ENCODE results near the gene ZSCAN20.

Gene ZSCAN20

DNA sequence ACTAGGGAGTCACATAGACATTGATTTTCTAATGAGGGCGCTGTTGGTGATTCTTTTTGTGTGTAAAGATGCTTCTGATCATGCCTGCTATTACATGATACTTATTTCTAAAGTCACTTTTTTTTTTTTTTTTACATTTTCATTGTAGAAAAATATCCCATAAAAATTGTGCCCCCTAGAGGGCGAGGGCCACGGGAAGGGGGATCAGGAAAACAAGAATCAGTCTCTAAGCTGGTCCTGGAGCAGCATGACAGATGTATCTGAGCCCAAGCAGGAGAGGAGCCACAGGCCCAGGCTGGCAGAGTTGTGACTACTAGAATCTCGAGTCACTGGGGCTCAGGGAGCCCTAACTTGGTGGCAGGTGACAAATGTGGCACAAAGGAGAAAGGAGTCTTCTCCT lies 28.1 kb downstream of the ZSCAN20 start:
- Histone ChIP-seq H2AFZ (ENCODE audit: low read length) (no peak overlapping the region), H2AK5ac (ENCODE audit: low read depth, low read length) (no peak overlapping the region), H4K91ac (ENCODE audit: low read depth, low read length, poor library complexity) (no peak overlapping the region), H3K4ac (ENCODE audit: low read length) (no peak overlapping the region), H2BK120ac (ENCODE audit: low read depth, low read length) (no peak overlapping the region), H3K79me1 (ENCODE audit: low read depth, low read length) (no peaks in the 10 kb centered on the region), H3K23ac (ENCODE audit: low read depth, low read length, poor library complexity) (no peak overlapping the region), H3K9me3 (replicated peaks in 1 of 2; ENCODE audit: control insufficient read depth in 2 of 2, insufficient read depth in 1 of 2, low read depth in 1 of 2, low read length in 2 of 2) (peaks cover 14 to 19% of the 10 kb centered on the region in 2 donors), H3K36me3 (replicated peaks in 1 of 2; ENCODE audit: control insufficient read depth in 2 of 2, insufficient read depth in 2 of 2, low read length in 2 of 2) (peaks cover 5 to 12% of the 10 kb centered on the region in 2 donors), H2BK15ac (ENCODE audit: low read length) (no peak overlapping the region), H3K27me3 (ENCODE audit: control insufficient read depth in 3 of 3, insufficient read depth in 3 of 3, low read depth in 1 of 3, low read length in 3 of 3) (no peaks in the 10 kb centered on the region), H3K4me1 (ENCODE audit: control insufficient read depth in 2 of 2, insufficient read depth in 1 of 2, low read depth in 1 of 2, low read length in 2 of 2) (no peaks in the 10 kb centered on the region), H2BK12ac (ENCODE audit: low read length) (no peak overlapping the region), H3K27ac (replicated peaks; ENCODE audit: low read length) (no peak overlapping the region), H3K9ac (ENCODE audit: low read depth, low read length, poor library complexity) (no peak overlapping the region), H3K18ac (ENCODE audit: low read length) (no peak overlapping the region), H3K14ac (ENCODE audit: low read length) (no peak overlapping the region), H3K4me3 (ENCODE audit: low read length in 2 of 2) (no peak overlapping the region), H4K8ac (ENCODE audit: low read depth, low read length) (no peak overlapping the region), H3K4me2 (ENCODE audit: insufficient read depth, low read length, poor library complexity, severe bottlenecking) (no peak overlapping the region), H2BK5ac (ENCODE audit: low read length) (no peak overlapping the region)
- WGBS, 2 donors (ENCODE audit: extremely low coverage in 2 of 2, insufficient read length in 2 of 2, insufficient replicate concordance in 1 of 2): no CpG with 5 or more reads among the region's 4 CpGs
- DNase-seq (ENCODE audit: low spot score): no peak

DNA sequence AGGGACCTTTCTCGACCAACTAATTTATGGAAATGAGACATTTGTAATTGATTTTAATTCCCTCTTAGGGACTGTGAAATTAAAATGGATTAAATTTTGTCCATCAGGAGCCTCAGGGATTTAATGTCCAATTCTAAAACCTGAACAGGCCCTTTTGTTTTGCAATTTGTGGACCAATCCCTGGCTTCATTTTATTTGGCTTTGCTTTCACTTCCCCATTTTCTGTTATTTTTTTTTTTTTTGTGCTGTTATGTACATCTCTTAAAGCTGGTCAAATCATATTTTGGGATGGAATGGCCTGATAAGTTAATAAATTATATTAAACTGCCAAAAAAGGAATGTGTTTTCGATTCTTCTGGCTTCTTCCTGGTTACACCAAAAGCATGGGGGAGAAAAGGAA lies 28.9 kb downstream of the ZSCAN20 start:
- no peak overlapping the region for H3K4ac ChIP-seq (ENCODE audit: low read length)
- DNase-seq (ENCODE audit: low spot score): no peak
- no peak overlapping the region for H3K14ac ChIP-seq (ENCODE audit: low read length)
- H3K4me2 ChIP-seq (ENCODE audit: insufficient read depth, low read length, poor library complexity, severe bottlenecking): no peak overlapping the region
- no peak overlapping the region for H2AFZ ChIP-seq (ENCODE audit: low read length)
- H3K4me1 ChIP-seq (ENCODE audit: control insufficient read depth in 2 of 2, insufficient read depth in 1 of 2, low read depth in 1 of 2, low read length in 2 of 2): no peaks in the 10 kb centered on the region
- no peak overlapping the region for H3K23ac ChIP-seq (ENCODE audit: low read depth, low read length, poor library complexity)
- no peak overlapping the region for H3K18ac ChIP-seq (ENCODE audit: low read length)
- no peak overlapping the region for H2AK5ac ChIP-seq (ENCODE audit: low read depth, low read length)
- no peak overlapping the region for H4K91ac ChIP-seq (ENCODE audit: low read depth, low read length, poor library complexity)
- H2BK120ac ChIP-seq (ENCODE audit: low read depth, low read length): no peak overlapping the region
- H4K8ac ChIP-seq (ENCODE audit: low read depth, low read length): no peak overlapping the region
- no peaks in the 10 kb centered on the region for H3K79me1 ChIP-seq (ENCODE audit: low read depth, low read length)
- WGBS, 2 donors (ENCODE audit: extremely low coverage in 2 of 2, insufficient read length in 2 of 2, insufficient replicate concordance in 1 of 2): no CpG with 5 or more reads among the region's 2 CpGs
- H3K27ac ChIP-seq (replicated peaks; ENCODE audit: low read length): no peak overlapping the region
- no peak overlapping the region for H3K4me3 ChIP-seq (ENCODE audit: low read length in 2 of 2)
- H3K9ac ChIP-seq (ENCODE audit: low read depth, low read length, poor library complexity): no peak overlapping the region
- no peak overlapping the region for H2BK12ac ChIP-seq (ENCODE audit: low read length)
- H3K9me3 ChIP-seq (replicated peaks in 1 of 2; ENCODE audit: control insufficient read depth in 2 of 2, insufficient read depth in 1 of 2, low read depth in 1 of 2, low read length in 2 of 2): peaks cover 6 to 14% of the 10 kb centered on the region in 2 donors
- peaks cover 0 to 5% of the 10 kb centered on the region in 2 donors for H3K36me3 ChIP-seq (replicated peaks in 1 of 2; ENCODE audit: control insufficient read depth in 2 of 2, insufficient read depth in 2 of 2, low read length in 2 of 2)
- H2BK15ac ChIP-seq (ENCODE audit: low read length): no peak overlapping the region
- H2BK5ac ChIP-seq (ENCODE audit: low read length): no peak overlapping the region
- no peaks in the 10 kb centered on the region for H3K27me3 ChIP-seq (ENCODE audit: control insufficient read depth in 3 of 3, insufficient read depth in 3 of 3, low read depth in 1 of 3, low read length in 3 of 3)

DNA sequence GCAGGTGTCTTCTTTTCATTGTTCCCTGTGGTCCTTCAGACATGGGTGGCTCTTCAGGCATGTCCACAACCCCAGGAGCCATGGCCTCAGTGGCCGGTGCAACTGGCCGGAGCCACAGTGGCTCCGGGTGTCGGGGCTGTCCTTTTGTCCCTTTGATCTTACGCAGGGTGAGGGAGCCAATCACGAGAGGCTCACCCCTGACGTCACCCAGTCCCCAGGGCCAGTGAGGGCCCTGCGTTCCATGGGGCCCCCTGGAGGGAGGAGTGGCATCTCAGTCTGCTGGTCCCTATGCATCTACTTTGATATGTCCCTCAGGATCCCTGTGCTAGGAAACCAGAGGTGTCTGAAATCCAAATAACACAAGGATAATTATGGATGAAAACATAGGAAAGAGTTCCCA lies 29.3 kb downstream of the ZSCAN20 start:
- Histone ChIP-seq H3K27ac (replicated peaks; ENCODE audit: low read length) (no peak overlapping the region), H2BK12ac (ENCODE audit: low read length) (no peak overlapping the region), H2BK120ac (ENCODE audit: low read depth, low read length) (no peak overlapping the region), H3K9me3 (replicated peaks in 1 of 2; ENCODE audit: control insufficient read depth in 2 of 2, insufficient read depth in 1 of 2, low read depth in 1 of 2, low read length in 2 of 2) (peaks cover 2 to 9% of the 10 kb centered on the region in 2 donors), H3K18ac (ENCODE audit: low read length) (no peak overlapping the region), H3K79me1 (ENCODE audit: low read depth, low read length) (no peaks in the 10 kb centered on the region), H2AFZ (ENCODE audit: low read length) (no peak overlapping the region), H3K4me2 (ENCODE audit: insufficient read depth, low read length, poor library complexity, severe bottlenecking) (no peak overlapping the region), H3K14ac (ENCODE audit: low read length) (no peak overlapping the region), H3K4ac (ENCODE audit: low read length) (no peak overlapping the region), H3K4me3 (ENCODE audit: low read length in 2 of 2) (no peak overlapping the region), H3K4me1 (ENCODE audit: control insufficient read depth in 2 of 2, insufficient read depth in 1 of 2, low read depth in 1 of 2, low read length in 2 of 2) (no peaks in the 10 kb centered on the region), H2BK15ac (ENCODE audit: low read length) (no peak overlapping the region), H2AK5ac (ENCODE audit: low read depth, low read length) (no peak overlapping the region), H4K91ac (ENCODE audit: low read depth, low read length, poor library complexity) (no peak overlapping the region), H2BK5ac (ENCODE audit: low read length) (no peak overlapping the region), H3K36me3 (replicated peaks in 1 of 2; ENCODE audit: control insufficient read depth in 2 of 2, insufficient read depth in 2 of 2, low read length in 2 of 2) (no peaks in the 10 kb centered on the region), H3K23ac (ENCODE audit: low read depth, low read length, poor library complexity) (no peak overlapping the region), H3K9ac (ENCODE audit: low read depth, low read length, poor library complexity) (no peak overlapping the region), H4K8ac (ENCODE audit: low read depth, low read length) (no peak overlapping the region), H3K27me3 (ENCODE audit: control insufficient read depth in 3 of 3, insufficient read depth in 3 of 3, low read depth in 1 of 3, low read length in 3 of 3) (no peaks in the 10 kb centered on the region)
- WGBS, 2 donors (ENCODE audit: extremely low coverage in 2 of 2, insufficient read length in 2 of 2, insufficient replicate concordance in 1 of 2): no CpG with 5 or more reads among the region's 8 CpGs
- DNase-seq (ENCODE audit: low spot score): no peak

DNA sequence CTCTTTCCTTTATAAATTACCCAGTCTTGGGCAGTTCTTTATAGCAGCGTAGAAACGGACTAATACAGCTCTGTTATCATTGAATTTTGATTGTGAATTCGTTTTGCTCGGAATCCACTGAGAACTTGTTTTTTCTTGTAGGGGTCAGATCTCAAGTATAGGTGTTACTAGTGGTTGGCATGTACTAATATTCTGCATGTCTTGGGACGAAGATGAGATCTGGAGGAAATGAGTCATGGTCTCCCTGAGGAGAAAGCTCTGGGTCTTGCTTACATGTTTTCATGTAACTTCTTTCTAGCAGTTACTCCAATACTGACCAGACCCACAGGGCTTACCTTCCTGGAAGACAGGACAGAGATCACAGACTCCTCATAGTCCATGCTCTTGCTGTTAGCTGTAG lies 30.3 kb downstream of the ZSCAN20 start:
- Histone ChIP-seq H2BK12ac (ENCODE audit: low read length) (no peak overlapping the region), H3K79me1 (ENCODE audit: low read depth, low read length) (no peaks in the 10 kb centered on the region), H3K27me3 (ENCODE audit: control insufficient read depth in 3 of 3, insufficient read depth in 3 of 3, low read depth in 1 of 3, low read length in 3 of 3) (no peaks in the 10 kb centered on the region), H3K4ac (ENCODE audit: low read length) (no peak overlapping the region), H3K4me3 (ENCODE audit: low read length in 2 of 2) (no peak overlapping the region), H3K9ac (ENCODE audit: low read depth, low read length, poor library complexity) (no peak overlapping the region), H4K91ac (ENCODE audit: low read depth, low read length, poor library complexity) (no peak overlapping the region), H2BK120ac (ENCODE audit: low read depth, low read length) (no peak overlapping the region), H3K27ac (replicated peaks; ENCODE audit: low read length) (no peak overlapping the region), H2AK5ac (ENCODE audit: low read depth, low read length) (no peak overlapping the region), H3K4me2 (ENCODE audit: insufficient read depth, low read length, poor library complexity, severe bottlenecking) (no peak overlapping the region), H4K8ac (ENCODE audit: low read depth, low read length) (no peak overlapping the region), H3K23ac (ENCODE audit: low read depth, low read length, poor library complexity) (no peak overlapping the region), H2AFZ (ENCODE audit: low read length) (no peak overlapping the region), H3K18ac (ENCODE audit: low read length) (no peak overlapping the region), H3K36me3 (replicated peaks in 1 of 2; ENCODE audit: control insufficient read depth in 2 of 2, insufficient read depth in 2 of 2, low read length in 2 of 2) (no peaks in the 10 kb centered on the region), H2BK15ac (ENCODE audit: low read length) (no peak overlapping the region), H3K14ac (ENCODE audit: low read length) (no peak overlapping the region), H2BK5ac (ENCODE audit: low read length) (no peak overlapping the region), H3K4me1 (ENCODE audit: control insufficient read depth in 2 of 2, insufficient read depth in 1 of 2, low read depth in 1 of 2, low read length in 2 of 2) (no peaks in the 10 kb centered on the region), H3K9me3 (replicated peaks in 1 of 2; ENCODE audit: control insufficient read depth in 2 of 2, insufficient read depth in 1 of 2, low read depth in 1 of 2, low read length in 2 of 2) (peaks cover 0 to under 1% of the 10 kb centered on the region in 2 donors)
- no peak for DNase-seq (ENCODE audit: low spot score)
- no CpG with 5 or more reads among the region's 5 CpGs for WGBS, 2 donors (ENCODE audit: extremely low coverage in 2 of 2, insufficient read length in 2 of 2, insufficient replicate concordance in 1 of 2)
